GM19452 (cell line): Measurements from ENCODE around the gene ISM1.

ENCODE experiments used
- ATAC-seq: cut with Tn5 transposase; IDR thresholded peaks from one replicate; pipeline ENCODE4 v1.9.1; 2021; ENCODE audit not compliant: unreplicated experiment

The ISM1 gene

GRCh38 chr20:13278812-13279570 lies 57.9 kb downstream of the ISM1 start:
- no peak for ATAC-seq

- no peak for ATAC-seq
Measured at GRCh38 chr20:13280609-13281324, 59.7 kb downstream of the ISM1 start.

- no peak for ATAC-seq
Measured at GRCh38 chr20:13283869-13284829, 63.1 kb downstream of the ISM1 start.

GRCh38 chr20:13284830-13285229 lies 63.8 kb downstream of the ISM1 start:
- no peak for ATAC-seq

GRCh38 chr20:13285408-13285807 lies 64.3 kb downstream of the ISM1 start:
- no peak for ATAC-seq

GRCh38 chr20:13286052-13286451 lies 65.0 kb downstream of the ISM1 start:
- ATAC-seq: no peak

- no peak for ATAC-seq
Measured at GRCh38 chr20:13286607-13287006, 65.5 kb downstream of the ISM1 start.

- ATAC-seq: no peak
Measured at GRCh38 chr20:13288357-13288756, 67.3 kb downstream of the ISM1 start.

- no peak for ATAC-seq
Measured at GRCh38 chr20:13289031-13289430, 68.0 kb downstream of the ISM1 start.

- no peak for ATAC-seq
Measured at GRCh38 chr20:13290724-13291123, 69.7 kb downstream of the ISM1 start.

- ATAC-seq: no peak
Measured at GRCh38 chr20:13291157-13291556, 70.1 kb downstream of the ISM1 start.

GRCh38 chr20:13292201-13292885 lies 71.3 kb downstream of the ISM1 start:
- no peak for ATAC-seq

GRCh38 chr20:13294522-13294921 lies 73.4 kb downstream of the ISM1 start:
- ATAC-seq: no peak

- no peak for ATAC-seq
Measured at GRCh38 chr20:13295637-13296036, 74.6 kb downstream of the ISM1 start.

GRCh38 chr20:13296070-13296469 lies 75.0 kb downstream of the ISM1 start:
- no peak for ATAC-seq

- no peak for ATAC-seq
Measured at GRCh38 chr20:13297147-13297899, 76.2 kb downstream of the ISM1 start.

GRCh38 chr20:13298692-13299373 lies 77.8 kb downstream of the ISM1 start:
- no peak for ATAC-seq

GRCh38 chr20:13299401-13299800 lies 78.3 kb downstream of the ISM1 start:
- no peak for ATAC-seq

- ATAC-seq: no peak
Measured at GRCh38 chr20:13301596-13301995, 80.5 kb downstream of the ISM1 start.
